Ishikawa (cell line): ENCODE measurements around the gene TMEM178B.

Source experiments
- EGR1 ChIP-seq: IDR thresholded peaks from 2 replicates; pipeline ENCODE4 v1.6.1; 2012
- EP300 ChIP-seq: IDR thresholded peaks from 2 replicates; pipeline ENCODE4 v1.6.1; 2012; ENCODE audit warnings: borderline replicate concordance
- RAD21 ChIP-seq: IDR thresholded peaks from 2 replicates; pipeline ENCODE4 v1.6.1; 2012; ENCODE audit warnings: low read depth
- TAF1 ChIP-seq: IDR thresholded peaks from 2 replicates; pipeline ENCODE4 v1.6.1; 2012; ENCODE audit warnings: low read depth, mild to moderate bottlenecking
- TCF12 ChIP-seq: IDR thresholded peaks from 2 replicates; pipeline ENCODE4 v1.6.1; 2012; ENCODE audit warnings: low read depth
- TEAD4 ChIP-seq: IDR thresholded peaks from 2 replicates; pipeline ENCODE4 v1.6.1; 2012
- ZBTB7A ChIP-seq: IDR thresholded peaks from 2 replicates; pipeline ENCODE4 v1.6.1; 2012; ENCODE audit warnings: low read depth
- TF ChIP-seq, protein P1 (sequence below): IDR thresholded peaks from 2 replicates; pipeline ENCODE4 v1.6.1; 2012

DNA sequence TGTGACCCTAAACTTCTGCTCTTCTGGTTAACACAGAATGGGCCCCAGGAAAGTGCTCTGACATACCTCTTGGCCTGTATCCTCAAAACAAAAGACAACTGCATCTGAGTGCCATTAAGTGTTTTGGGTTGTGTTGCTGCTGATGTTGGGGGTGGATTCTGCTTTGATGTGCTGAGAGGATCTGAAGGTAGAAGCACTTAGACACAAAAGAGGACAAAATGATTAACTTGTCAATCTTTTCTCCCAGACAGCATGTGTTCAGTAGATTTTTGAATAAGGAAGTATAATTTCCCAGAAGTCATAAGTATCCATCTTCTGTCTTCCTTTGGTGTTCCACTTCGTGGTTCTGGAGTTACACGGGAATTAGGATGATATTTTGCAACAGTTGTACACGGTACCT lies 16.1 kb upstream of the TMEM178B start:
- TF ChIP-seq EP300, result no peak
- no peak for TF ChIP-seq TEAD4
- no peak for TF ChIP-seq ZBTB7A
- TF ChIP-seq, protein P1, sequence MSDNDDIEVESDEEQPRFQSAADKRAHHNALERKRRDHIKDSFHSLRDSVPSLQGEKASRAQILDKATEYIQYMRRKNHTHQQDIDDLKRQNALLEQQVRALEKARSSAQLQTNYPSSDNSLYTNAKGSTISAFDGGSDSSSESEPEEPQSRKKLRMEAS, result no peak
- TF ChIP-seq EGR1, result no peak
- TF ChIP-seq TAF1, result no peak
- TF ChIP-seq TCF12, result no peak
- TF ChIP-seq RAD21, result no peak
